Measurements from ENCODE around the gene KRTAP10-9.
A peak's percentile ranks its signal among the peaks of the same experiment; 100 is the strongest.
"Not testable (repeated sequence)": the region's sequence is repeated elsewhere in the genome, so short reads cannot be mapped to it uniquely, and the experiment has no call there.

The KRTAP10-9 gene

DNA sequence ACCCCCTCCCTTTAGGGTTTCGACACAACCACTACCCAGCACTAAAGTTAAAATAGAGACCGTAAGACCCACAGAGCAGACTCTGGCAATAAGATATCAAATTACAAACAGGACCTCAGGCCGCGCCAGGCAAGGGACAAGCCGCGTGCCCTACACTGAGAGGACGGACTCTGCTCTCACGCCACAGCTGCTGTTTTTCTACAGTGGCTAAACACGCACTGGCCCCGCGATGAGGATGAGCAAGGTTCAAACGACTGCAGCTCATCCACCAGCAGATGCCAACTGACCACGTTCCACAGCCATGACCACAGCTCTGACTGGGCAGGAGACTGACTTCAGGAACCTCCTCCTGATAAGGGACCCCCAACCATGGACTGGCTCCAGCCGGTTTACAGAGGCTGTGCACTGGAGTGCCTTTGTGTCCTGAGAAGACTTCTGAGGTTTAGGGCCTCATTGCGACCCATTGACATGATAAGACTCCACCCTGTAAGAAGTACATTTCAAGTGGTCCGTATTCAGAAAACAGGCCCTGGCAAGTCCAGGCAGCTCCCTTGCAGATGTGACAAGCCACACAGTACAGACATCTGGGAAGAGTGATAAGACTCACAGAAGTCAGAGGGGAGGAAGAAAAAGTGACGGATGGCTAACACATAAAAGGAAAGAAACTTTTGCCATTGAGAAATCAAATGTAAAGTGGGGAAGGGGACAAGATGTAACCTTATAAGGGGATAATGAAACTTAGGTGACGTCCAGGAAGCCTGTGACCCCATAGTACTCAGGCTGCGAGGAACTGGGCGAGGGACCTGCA lies 33.1 kb upstream of the KRTAP10-9 start:
- no peak for DNase-seq

DNA sequence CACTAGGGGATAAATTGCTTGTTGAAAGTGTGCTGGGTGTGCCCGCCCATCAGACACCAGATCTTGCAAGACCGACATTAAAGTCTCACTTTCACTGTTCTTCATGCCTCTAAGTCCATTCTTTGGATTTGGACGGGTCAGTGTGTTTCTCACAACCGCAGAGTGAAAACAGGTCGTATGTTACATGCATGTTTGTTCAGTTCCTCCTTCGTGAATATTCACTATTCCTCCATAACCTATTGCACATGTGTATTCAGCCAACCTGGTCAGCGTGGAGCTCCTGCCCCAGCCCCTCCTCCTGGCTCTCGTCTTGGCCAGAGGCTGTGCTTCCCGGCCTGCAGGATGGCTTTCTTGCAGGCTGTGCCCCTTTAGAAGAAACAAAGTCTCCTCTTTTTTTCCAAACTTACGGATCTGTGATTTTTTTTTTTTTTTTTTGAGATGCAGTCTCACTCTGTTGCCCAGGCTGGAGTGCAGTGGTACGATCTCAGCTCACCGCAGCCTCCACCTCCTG lies 32.4 kb upstream of the KRTAP10-9 start:
- intact Hi-C loops (cut with DNase I): no loop called here
- DNase-seq: no peak

More for the DNA sequence above, 33.1 kb upstream of the KRTAP10-9 start:
- intact Hi-C loops (cut with DNase I): no loop called here

DNA sequence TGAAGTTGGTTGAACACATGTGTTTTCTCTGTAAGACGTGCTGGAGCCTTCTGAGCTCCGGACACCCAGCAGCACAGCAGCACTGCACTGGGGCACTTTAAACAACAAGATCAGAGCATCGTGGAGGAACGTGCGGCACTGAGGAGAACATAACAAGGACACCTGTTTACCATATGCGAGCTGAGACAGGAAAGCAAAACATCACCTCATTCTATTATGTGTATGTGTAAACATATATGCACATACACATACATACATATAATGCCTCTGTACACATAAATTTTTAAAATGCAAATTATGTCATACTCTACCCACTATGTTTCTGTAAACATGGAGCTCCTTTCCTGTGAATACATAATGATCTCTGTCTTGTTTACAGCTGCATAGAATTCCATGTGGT lies 31.4 kb upstream of the KRTAP10-9 start:
- intact Hi-C loops (cut with DNase I): no loop called here
- no peak for DNase-seq

DNA sequence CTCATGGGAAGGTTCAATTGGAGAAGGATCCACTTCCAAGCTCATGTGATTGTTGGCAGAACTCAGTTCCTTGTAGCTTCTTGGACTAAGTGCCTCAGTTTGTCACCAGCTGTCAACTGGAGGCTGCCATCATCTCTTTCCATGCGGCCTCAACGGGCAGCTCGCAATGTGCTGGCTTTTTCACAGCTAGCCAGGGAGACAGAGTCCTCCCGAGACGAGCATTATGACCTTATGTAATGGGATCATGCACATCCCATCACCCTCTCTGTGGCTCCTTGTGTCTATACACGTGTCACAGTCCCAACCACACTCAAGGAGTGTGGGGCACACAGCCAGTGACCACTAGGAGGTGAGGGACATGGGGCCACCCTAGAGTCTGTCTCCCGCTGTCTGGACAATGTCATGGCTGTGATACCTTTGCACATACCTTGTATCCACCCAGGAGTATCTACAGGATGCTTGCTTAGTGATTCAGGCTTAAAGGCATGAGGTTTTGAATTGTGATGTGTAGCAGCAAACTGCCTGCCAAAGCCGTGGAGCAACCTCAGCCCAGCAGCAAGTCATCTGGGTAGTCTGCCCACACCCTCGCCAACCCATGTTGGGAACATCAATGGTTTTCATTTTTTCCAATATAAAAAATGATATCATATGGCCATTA lies 30.7 kb upstream of the KRTAP10-9 start:
- peak in 1 of 42 donors; percentile 17 for DNase-seq
- intact Hi-C loops (cut with DNase I): no loop called here

DNA sequence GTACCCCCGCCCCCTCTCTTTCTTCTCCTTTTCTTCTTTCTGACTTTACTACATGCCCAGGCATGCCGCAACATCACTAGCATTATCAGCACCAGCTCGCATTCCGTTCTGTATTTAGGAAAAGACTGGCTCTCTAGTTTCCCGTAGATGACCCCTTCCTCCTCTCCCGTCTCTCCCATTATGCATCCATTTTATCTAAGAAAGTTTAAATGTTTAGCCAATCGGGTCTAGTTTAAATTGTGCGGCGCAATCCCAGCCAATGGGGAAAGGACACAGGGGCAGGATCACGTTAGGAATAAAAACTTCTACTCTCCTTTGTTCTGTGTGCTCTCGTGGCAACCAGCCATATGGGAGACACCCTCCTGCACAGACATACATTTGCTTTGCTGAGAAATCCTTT lies 28.8 kb upstream of the KRTAP10-9 start:
- DNase-seq: no peak
- intact Hi-C loops (cut with DNase I): no loop called here

DNA sequence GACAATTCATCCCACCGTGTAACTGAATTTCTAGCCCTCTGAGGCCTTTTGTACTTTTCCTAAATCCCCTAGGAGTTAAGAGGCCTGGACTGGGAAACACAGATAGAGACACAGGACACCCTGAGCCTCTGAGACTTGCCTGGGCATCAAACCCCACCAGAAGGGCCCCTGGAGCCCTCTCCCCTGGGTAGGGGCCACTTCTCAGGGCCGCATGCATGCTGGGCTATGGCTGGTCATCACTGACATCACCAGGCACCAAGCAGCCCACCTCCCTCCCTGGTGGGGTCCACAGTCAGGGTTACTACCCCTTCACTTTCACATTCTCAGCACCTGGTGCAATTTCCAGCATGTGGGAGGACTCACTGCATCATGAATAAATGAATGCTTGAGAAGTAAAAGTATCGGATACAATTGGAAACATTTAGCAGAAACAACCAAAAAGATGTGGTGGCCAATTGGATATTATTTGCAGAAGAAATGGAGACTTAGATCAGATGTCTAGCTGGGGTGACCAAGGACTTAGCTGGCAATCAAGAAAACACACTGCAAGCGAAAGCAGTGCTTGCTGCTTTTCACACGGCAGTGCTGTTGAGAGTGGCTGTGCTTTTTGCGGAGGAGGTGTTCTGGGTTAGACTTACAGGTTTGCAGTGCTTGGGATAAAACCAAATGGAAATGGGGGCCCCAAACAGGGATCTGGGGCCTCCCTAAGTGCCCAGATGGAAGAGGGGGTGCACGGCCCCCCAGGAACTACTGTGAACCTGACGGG lies 27.4 kb upstream of the KRTAP10-9 start:
- no peak for DNase-seq
- intact Hi-C loops (cut with DNase I): no loop called here

DNA sequence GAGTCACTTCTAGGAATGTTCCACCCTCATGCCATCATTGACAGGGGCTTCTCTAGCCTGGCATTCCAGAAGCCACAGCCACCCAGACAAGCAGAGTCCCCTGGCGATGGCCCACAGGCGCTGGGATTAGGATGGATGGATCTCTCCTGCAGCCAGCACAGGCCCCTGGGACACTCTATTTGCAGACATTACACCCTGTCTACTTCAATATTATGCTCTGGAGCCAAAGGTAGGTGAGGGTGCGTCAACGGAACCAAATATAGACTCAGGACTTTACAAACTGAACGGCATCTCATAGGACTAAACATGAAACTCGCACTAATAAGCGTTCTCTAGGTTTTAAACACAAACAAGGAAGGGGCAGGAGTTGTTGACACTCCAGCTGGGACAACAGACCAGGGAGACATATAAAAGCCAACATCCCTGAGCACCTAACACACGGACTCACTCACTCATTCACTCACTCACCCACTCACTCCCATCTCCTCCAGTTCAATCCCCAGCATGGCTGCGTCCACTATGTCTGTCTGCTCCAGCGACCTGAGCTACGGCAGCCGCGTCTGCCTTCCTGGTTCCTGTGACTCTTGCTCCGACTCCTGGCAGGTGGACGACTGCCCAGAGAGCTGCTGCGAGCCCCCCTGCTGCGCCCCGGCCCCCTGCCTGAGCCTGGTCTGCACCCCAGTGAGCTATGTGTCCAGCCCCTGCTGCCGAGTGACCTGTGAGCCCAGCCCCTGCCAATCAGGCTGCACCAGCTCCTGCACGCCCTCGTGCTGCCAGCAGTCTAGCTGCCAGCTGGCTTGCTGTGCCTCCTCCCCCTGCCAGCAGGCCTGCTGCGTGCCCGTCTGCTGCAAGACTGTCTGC lies 26.5 kb upstream of the KRTAP10-9 start, which contains the start of gene KRTAP10-7:
TSS of gene KRTAP10-7 (plus strand) at position 480 of the 861 bp plus-strand sequence. CDS start at position 505, 25 bp downstream.
- DNase-seq; intact Hi-C loops (cut with DNase I): not testable (repeated sequence)

DNA sequence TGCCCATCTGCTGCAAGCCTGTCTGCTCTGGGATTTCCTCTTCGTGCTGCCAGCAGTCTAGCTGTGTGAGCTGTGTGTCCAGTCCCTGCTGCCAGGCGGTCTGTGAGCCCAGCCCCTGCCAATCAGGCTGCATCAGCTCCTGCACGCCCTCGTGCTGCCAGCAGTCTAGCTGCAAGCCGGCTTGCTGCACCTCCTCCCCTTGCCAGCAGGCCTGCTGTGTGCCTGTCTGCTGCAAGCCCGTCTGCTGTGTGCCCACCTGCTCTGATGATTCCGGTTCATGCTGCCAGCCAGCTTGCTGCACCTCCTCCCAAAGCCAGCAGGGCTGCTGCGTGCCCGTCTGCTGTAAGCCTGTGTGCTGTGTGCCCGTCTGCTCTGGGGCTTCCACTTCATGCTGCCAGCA lies 25.8 kb upstream of the KRTAP10-9 start:
- intact Hi-C loops (cut with DNase I); DNase-seq: not testable (repeated sequence)

DNA sequence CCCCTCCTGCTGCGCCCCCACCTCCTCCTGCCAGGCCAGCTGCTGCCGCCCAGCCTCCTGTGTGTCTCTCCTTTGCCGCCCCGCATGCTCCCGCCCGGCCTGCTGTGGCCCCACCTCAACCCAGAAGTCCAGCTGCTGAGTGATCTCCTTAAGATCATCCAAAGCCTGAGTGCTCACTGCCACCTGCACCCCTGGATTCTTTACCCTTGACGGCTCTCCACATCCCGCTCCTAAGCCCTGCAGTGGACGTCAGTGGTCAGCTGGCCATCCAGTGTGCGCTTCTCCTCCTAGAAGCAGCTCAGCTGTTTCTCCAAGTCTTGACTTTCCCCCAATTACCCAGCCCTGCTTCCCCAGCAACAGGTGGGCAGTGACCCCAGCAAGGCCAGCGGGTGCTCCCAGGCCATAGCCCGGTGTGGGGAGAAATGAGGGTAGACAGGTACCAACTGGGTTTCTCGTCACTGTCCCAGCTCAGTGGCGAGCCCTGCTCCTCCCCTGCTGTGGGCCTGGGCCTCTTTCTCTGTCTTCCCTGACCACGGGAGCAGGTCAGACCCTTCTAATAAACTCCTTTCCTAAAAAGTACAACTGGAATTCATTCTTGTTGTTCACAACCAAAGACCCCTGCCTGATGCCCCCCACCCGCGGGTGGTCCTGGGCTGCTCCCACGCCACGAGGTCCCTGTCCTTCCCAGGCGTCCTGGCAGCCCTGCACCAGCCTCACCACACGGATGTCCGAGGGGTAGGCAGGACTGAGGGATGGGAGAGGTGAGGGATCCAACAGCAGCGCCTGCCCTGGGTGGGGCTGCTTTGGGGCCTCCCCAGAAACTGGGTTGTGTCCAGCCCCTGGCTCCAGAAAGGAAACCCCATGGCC lies 25.1 kb upstream of the KRTAP10-9 start:
- DNase-seq: no peak
- intact Hi-C loops (cut with DNase I): no loop called here

DNA sequence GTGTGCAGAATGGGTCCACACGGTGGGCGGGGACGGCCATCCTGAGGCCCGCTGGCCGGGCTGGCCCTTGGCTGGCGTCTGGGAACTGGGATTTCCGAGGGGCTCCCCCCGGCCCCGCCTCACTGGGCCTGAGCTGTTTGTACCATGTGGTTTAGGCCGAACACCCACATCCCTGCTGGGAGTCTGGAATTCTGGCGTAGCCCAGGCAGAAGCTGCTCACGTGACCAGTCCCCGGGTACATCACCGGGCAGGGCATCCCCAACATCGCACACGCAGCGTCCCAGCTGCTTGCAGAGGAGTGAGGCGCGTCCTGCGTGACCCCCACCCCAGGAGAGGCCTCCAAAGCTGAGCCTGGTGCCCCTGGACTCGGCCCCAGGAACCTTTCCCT lies 24.4 kb upstream of the KRTAP10-9 start:
- intact Hi-C loops (cut with DNase I): no loop called here
- DNase-seq: no peak

DNA sequence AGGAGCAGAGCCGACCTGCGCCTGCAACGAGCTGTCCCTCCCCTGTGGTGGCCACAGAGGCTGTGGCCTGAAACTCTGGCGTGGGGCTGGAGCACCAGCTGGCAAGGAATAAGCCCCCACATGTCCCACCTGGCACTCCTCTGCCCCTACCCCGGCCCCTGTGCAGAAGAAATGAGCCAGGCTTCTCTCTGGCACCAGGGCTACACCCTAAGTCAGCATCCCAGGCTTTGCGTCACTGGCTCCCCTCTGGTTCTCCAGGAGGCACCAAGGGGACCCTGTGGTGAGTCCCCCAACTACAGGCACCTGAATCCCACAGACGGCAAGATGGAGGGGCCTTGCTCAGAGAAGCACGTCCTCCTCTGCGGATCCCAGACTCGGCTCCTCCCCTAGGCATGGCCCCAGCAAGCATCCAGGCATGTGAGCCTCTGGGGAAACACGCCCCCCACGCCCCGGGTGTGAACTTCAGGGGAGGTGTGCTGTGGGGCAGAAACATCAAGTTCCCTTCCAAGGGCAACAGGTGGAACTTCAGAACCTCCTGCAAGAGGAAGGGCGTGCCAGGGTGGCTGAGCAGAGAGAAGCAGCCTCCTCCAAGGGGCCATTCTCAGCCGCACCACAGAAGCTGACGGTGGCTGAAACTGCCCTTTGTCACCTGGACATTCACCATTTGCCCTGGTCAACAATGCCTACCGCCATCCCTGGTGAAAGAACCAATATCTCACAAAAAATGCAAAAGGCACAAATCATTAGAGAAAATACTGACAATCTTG lies 23.6 kb upstream of the KRTAP10-9 start:
- no peak for DNase-seq
- intact Hi-C loops (cut with DNase I): no loop called here

DNA sequence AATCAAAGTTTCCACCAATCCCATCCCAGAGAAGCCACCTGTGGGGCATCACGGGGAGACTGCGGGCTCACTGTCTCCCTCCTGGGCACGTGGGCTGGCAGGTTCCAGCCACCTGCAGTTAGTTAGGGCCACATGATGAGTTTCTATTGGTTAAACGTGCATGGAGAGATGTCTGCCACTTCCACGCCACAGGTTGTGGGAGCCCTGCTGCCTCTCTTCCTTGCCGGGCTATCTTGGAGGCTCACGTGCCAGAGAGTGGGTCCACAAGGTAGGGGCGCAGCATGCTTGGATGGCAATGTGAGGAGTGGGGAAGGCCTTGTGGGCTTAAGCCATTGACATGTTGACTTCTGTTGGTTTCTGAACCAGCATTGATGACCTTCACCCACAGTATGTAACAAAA lies 23.0 kb upstream of the KRTAP10-9 start:
- no peak for DNase-seq
- intact Hi-C loops (cut with DNase I): no loop called here

DNA sequence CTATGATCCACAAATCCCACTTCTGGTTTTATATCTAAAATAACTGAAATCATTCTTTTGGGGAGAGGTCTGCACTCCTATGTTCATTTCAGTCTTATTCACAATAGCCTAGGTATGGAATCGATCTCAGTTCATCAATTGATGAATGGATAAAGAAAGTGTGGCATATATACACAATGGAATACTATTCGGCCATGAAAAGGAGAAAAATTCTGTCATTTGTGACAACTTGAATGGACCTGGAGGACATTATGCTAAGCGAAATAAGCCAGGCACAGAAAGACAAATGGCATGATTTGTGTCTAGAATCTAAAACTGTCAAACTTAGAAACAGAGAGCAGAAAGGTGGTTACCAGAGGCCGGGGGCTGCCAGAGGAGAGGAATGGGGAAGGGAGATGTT lies 20.4 kb upstream of the KRTAP10-9 start:
- no peak for DNase-seq
- intact Hi-C loops (cut with DNase I): no loop called here

DNA sequence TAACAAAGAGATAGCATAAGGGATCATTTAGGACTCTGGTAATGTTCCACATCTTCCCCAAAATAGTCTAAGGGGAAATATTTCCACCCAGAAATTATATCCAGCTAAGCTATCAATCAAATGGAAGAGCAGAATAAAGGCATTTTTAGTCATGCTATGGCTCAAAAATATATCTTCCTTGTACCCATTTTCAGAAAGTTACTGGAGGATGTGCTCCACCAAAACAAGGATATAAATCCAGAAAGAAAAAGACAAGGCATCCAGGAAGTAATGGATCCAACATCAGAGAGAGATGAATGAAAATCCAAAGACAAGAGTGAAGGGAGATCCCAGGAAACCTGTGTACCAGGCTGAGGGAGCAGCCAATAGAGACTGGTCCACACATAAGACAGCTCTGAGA lies 17.7 kb upstream of the KRTAP10-9 start:
- no peak for DNase-seq
- intact Hi-C loops (cut with DNase I): no loop called here

DNA sequence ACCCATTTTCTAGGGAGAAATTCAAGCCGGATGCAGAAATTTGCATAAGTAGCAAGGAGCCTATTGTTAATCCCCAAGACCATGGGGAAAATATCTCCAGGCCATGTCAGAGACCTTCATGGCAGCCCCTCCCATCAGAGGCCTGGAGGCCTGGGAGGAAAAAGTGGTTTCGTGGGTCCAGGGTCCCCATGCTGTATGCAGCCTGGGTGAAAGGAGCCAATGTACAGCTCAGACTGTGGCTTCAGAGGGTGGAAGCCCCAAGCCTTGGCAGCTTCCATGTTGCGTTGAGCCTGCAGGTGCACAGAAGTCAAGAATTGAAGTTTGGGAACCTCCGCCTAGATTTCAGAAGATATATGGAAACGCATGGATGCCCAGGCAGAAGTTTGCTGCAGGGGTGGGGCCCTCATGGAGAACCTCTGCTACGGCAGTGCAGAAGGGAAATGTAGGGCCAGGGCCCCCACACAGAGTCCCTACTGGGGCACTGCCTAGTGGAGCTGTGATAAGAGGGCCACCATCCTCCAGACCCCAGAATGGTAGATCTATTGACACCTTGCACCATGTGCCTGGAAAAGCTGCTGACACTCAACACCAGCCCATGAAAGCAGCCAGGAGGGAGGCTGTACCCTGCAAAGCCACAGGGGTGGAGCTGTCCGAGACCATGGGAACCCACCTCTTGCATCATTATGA lies 16.6 kb upstream of the KRTAP10-9 start:
- intact Hi-C loops (cut with DNase I); DNase-seq: not testable (repeated sequence)

DNA sequence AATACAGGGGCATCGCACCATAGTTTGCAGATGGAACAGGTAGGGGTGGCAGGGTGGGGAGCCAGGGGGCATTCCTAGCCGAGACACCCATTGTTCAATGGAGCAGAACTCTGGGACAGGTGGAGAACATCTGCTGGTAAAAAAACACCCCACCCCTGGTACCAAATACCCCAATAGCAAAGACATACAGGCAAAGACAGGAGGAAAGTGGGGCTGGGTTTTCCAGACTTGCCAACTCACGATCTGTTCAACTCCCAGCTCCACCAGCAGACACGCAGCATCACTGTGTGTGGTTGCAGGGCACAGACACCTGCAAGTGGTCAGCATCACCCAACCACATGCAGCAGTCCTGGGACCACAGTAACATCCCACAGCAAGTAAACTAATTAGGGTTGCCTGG lies 15.3 kb upstream of the KRTAP10-9 start:
- intact Hi-C loops (cut with DNase I): no loop called here
- DNase-seq: no peak
